NCI-H226 (cell line): ENCODE measurements around the gene SYNDIG1.
"Not testable (repeated sequence)": the region's sequence is repeated elsewhere in the genome, so short reads cannot be mapped to it uniquely, and the experiment has no call there.

Experiments
- DNase-seq: peaks from one replicate; pipeline ENCODE4 v3.0.0-alpha.2; 2015

The SYNDIG1 gene

GRCh38 chr20:24616258-24617079 lies 147.0 kb downstream of the SYNDIG1 start:
- no peak for DNase-seq

- no peak for DNase-seq
Measured at GRCh38 chr20:24617080-24617432, 147.6 kb downstream of the SYNDIG1 start.

GRCh38 chr20:24617757-24618450 lies 148.5 kb downstream of the SYNDIG1 start:
- no peak for DNase-seq

GRCh38 chr20:24618739-24619138 lies 149.3 kb downstream of the SYNDIG1 start:
- no peak for DNase-seq

- no peak for DNase-seq
Measured at GRCh38 chr20:24619212-24619611, 149.8 kb downstream of the SYNDIG1 start.

GRCh38 chr20:24620937-24621519 lies 151.6 kb downstream of the SYNDIG1 start:
- no peak for DNase-seq

- no peak for DNase-seq
Measured at GRCh38 chr20:24622856-24623255, 153.4 kb downstream of the SYNDIG1 start.

GRCh38 chr20:24626141-24626540 lies 156.7 kb downstream of the SYNDIG1 start:
- DNase-seq: not testable (repeated sequence)

- DNase-seq: no peak
Measured at GRCh38 chr20:24627291-24627690, 157.9 kb downstream of the SYNDIG1 start.

GRCh38 chr20:24627926-24628325 lies 158.5 kb downstream of the SYNDIG1 start:
- DNase-seq: no peak

- DNase-seq: no peak
Measured at GRCh38 chr20:24628985-24629384, 159.6 kb downstream of the SYNDIG1 start.

GRCh38 chr20:24629668-24630067 lies 160.2 kb downstream of the SYNDIG1 start:
- DNase-seq: peak; percentile 11

GRCh38 chr20:24630486-24631172 lies 161.2 kb downstream of the SYNDIG1 start:
- no peak for DNase-seq

GRCh38 chr20:24631173-24631505 lies 161.7 kb downstream of the SYNDIG1 start:
- DNase-seq: no peak

GRCh38 chr20:24632581-24632980 lies 163.2 kb downstream of the SYNDIG1 start:
- no peak for DNase-seq

- DNase-seq: no peak
Measured at GRCh38 chr20:24633026-24633425, 163.6 kb downstream of the SYNDIG1 start.

- DNase-seq: no peak
Measured at GRCh38 chr20:24633521-24633920, 164.1 kb downstream of the SYNDIG1 start.

GRCh38 chr20:24634855-24635254 lies 165.4 kb downstream of the SYNDIG1 start:
- DNase-seq: peak; percentile 78

GRCh38 chr20:24636626-24637025 lies 167.2 kb downstream of the SYNDIG1 start:
- DNase-seq: no peak

- no peak for DNase-seq
Measured at GRCh38 chr20:24637087-24637486, 167.7 kb downstream of the SYNDIG1 start.

GRCh38 chr20:24637941-24638340 lies 168.5 kb downstream of the SYNDIG1 start:
- DNase-seq: no peak

- DNase-seq: no peak
Measured at GRCh38 chr20:24638591-24639548, 169.4 kb downstream of the SYNDIG1 start.
